Measurements from ENCODE around the gene G0S2.

GRCh38 chr1:209642816-209643215, 32.4 kb upstream of the G0S2 start:
- TF ChIP-seq CTCF (IDR thresholded peaks at IDR 0.05) (no peak), POLR2AphosphoS5 (IDR thresholded peaks at IDR 0.05) (no peak), POLR2A (IDR thresholded peaks at IDR 0.05) (no peak), EP300 (IDR thresholded peaks at IDR 0.05) (no peak)

Data from sigmoid colon (tissue), 4 donors.